WTC11 (cell line): ENCODE data around the gene MACROD2.

Source experiments
- CREB1 ChIP-seq: sonication (generic); formaldehyde crosslinking; IDR thresholded peaks from 2 replicates; pipeline ENCODE4 v1.8.0; 2023; ENCODE audit warnings: mild to moderate bottlenecking, missing genetic modification reagents
- CTCF ChIP-seq: fragments of 200-600 bp; IDR thresholded peaks from 2 replicates; pipeline ENCODE4 v1.8.0; 2022; ENCODE audit warnings: antibody characterized with exemption
- E2F5 ChIP-seq: sonication (generic); formaldehyde crosslinking; IDR thresholded peaks from 2 replicates; pipeline ENCODE4 v1.8.1; 2022; ENCODE audit warnings: mild to moderate bottlenecking, moderate library complexity, missing genetic modification reagents
- JUN ChIP-seq: sonication (generic); formaldehyde crosslinking; IDR thresholded peaks from 2 replicates; pipeline ENCODE4 v1.8.0; 2023; ENCODE audit warnings: mild to moderate bottlenecking, missing genetic modification reagents
- ZNF232 ChIP-seq: sonication (generic); formaldehyde crosslinking; IDR thresholded peaks from 2 replicates; pipeline ENCODE4 v1.8.0; 2022; ENCODE audit warnings: mild to moderate bottlenecking, missing genetic modification reagents
- TF ChIP-seq, protein P1 (sequence below): sonication (generic); formaldehyde crosslinking; IDR thresholded peaks from 2 replicates; pipeline ENCODE4 v1.8.1; 2023; ENCODE audit warnings: mild to moderate bottlenecking, missing genetic modification reagents, moderate library complexity

DNA sequence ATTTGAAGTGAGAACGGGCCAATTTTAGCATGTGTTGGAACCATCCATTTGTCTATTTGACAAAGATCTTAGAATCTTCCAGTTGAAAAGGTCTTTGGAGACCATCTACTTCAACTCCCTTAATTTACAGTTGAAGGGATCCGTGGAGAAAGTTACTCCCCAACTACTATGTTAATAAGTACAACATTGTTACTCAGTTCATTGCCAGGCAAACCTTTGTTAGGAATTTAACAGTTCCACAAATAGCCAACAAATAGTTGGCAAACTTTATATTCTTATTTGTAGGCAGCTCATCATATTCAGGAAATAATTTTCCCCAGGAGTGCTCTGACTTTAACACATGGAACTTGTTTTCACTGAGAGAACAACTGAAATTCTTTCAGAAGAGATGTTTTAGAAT is 423.1 kb downstream of the MACROD2 start:
- TF ChIP-seq CTCF: no peak
- no peak for TF ChIP-seq JUN (CRISPR knock-in tag)
- TF ChIP-seq CREB1 (CRISPR knock-in tag): no peak
- no peak for TF ChIP-seq E2F5 (CRISPR knock-in tag)
- no peak for TF ChIP-seq ZNF232
- TF ChIP-seq, protein P1, sequence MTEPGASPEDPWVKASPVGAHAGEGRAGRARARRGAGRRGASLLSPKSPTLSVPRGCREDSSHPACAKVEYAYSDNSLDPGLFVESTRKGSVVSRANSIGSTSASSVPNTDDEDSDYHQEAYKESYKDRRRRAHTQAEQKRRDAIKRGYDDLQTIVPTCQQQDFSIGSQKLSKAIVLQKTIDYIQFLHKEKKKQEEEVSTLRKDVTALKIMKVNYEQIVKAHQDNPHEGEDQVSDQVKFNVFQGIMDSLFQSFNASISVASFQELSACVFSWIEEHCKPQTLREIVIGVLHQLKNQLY (CRISPR knock-in tag): no peak
